ENCODE data around the gene IGSF3.

Gene IGSF3

DNA sequence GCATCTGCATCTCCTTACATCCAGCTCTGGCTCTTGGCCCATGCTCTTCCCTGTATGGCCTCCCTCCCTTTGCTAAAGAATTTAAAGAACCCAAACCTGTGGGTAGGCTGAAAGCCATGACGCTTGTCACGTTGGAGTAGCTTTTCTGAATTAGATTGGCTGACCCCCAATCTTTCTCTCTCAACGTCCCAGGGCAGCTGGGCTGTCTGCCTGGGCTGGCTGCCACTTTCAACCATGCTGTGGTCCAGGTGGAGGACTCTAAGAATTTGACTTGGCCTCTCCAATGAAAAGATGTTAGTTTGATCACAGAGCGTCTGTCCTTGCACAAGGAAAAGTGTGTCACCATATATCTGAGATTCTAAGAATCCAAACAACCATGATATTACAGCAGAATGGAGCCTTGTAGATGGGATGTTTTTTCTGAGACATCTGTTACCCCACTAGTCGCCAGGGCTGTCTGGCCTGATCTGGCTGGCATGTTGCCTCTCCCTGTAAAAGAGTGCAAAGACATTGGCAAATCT, 6.5 kb upstream of the IGSF3 start:
- Histone ChIP-seq H3K14ac (ENCODE audit: low read length) (peak overlapping the region; percentile 29), H3K9ac (ENCODE audit: low read length) (no peak overlapping the region), H2BK120ac (ENCODE audit: insufficient read depth, low read length, poor library complexity) (peak overlapping the region; percentile 65), H3K79me1 (ENCODE audit: low read length) (peaks cover 9% of the 10 kb centered on the region), H3K4ac (ENCODE audit: low read depth, low read length) (no peak overlapping the region), H3K9me3 (ENCODE audit: insufficient read depth, low read depth, low read length) (no peaks in the 10 kb centered on the region), H2BK5ac (ENCODE audit: low read depth, low read length, poor library complexity) (peak overlapping the region; percentile 52), H4K91ac (ENCODE audit: low read depth, low read length) (peak overlapping the region; percentile 23), H3K79me2 (ENCODE audit: control insufficient read depth, insufficient read depth, low read length, poor library complexity) (no peaks in the 10 kb centered on the region), H3K36me3 (ENCODE audit: control insufficient read depth in 1 of 2, insufficient read depth in 2 of 2, low read length in 2 of 2) (no peaks in the 10 kb centered on the region), H4K12ac (ENCODE audit: low read depth, low read length) (no peak overlapping the region), H3K23ac (ENCODE audit: low read length) (no peak overlapping the region), H3K27ac (ENCODE audit: low read depth, low read length) (peak overlapping the region; percentile 2), H3K27me3 (ENCODE audit: insufficient read depth, low read length) (no peaks in the 10 kb centered on the region), H3K18ac (ENCODE audit: low read length) (peak overlapping the region; percentile 16), H2BK12ac (ENCODE audit: low read length) (peak overlapping the region; percentile 86), H3K4me2 (ENCODE audit: low read length) (no peak overlapping the region), H3K4me1 (ENCODE audit: control insufficient read depth in 1 of 2, insufficient read depth in 2 of 2, low read length in 2 of 2) (peaks cover 9 to 10% of the 10 kb centered on the region in 2 experiments), H4K8ac (ENCODE audit: low read depth, low read length) (no peak overlapping the region), H2AFZ (ENCODE audit: insufficient read depth, low read length, poor library complexity) (no peak overlapping the region), H3K4me3 (ENCODE audit: low read depth, low read length) (no peak overlapping the region), H2AK5ac (ENCODE audit: low read length) (peak overlapping the region; percentile 11)
- peak; percentile 55 to 76 for DNase-seq
- no CpG with 5 or more reads among the region's 5 CpGs for WGBS (ENCODE audit: extremely low coverage, insufficient coverage, insufficient read length)

DNA sequence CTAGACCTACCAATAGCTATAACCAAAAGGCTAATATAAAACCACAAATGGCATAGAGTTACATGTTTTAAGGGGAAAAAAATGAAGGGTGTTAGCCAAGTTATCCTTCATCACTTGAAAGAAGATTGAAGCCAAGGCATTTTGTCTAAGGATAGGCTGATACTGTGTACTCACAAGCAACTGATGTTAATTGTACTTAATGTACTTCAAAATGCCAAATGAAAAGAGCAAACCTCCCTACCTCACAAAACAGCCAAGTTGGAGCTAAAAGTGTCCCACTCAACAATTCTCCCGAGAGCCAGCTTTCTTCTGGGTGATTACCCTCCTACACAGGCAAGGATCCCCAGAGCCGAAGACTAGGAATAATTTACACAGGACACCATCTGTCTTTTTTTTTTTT, 4.4 kb upstream of the IGSF3 start:
- H2BK12ac ChIP-seq (ENCODE audit: low read length), result no peak overlapping the region
- H3K79me2 ChIP-seq (ENCODE audit: control insufficient read depth, insufficient read depth, low read length, poor library complexity), result peaks cover 3% of the 10 kb centered on the region
- no peak overlapping the region for H4K12ac ChIP-seq (ENCODE audit: low read depth, low read length)
- H3K27me3 ChIP-seq (ENCODE audit: insufficient read depth, low read length), result no peaks in the 10 kb centered on the region
- H3K23ac ChIP-seq (ENCODE audit: low read length), result no peak overlapping the region
- no CpG with 5 or more reads among the region's 2 CpGs for WGBS (ENCODE audit: extremely low coverage, insufficient coverage, insufficient read length)
- H2AFZ ChIP-seq (ENCODE audit: insufficient read depth, low read length, poor library complexity), result no peak overlapping the region
- no peak overlapping the region for H3K9ac ChIP-seq (ENCODE audit: low read length)
- no peak overlapping the region for H3K4me2 ChIP-seq (ENCODE audit: low read length)
- H3K36me3 ChIP-seq (ENCODE audit: control insufficient read depth in 1 of 2, insufficient read depth in 2 of 2, low read length in 2 of 2), result peaks cover 0 to 1% of the 10 kb centered on the region in 2 experiments
- H3K14ac ChIP-seq (ENCODE audit: low read length), result no peak overlapping the region
- peaks cover 9 to 12% of the 10 kb centered on the region in 2 experiments for H3K4me1 ChIP-seq (ENCODE audit: control insufficient read depth in 1 of 2, insufficient read depth in 2 of 2, low read length in 2 of 2)
- H3K27ac ChIP-seq (ENCODE audit: low read depth, low read length), result no peak overlapping the region
- H3K9me3 ChIP-seq (ENCODE audit: insufficient read depth, low read depth, low read length), result no peaks in the 10 kb centered on the region
- H2BK120ac ChIP-seq (ENCODE audit: insufficient read depth, low read length, poor library complexity), result no peak overlapping the region
- no peak overlapping the region for H4K91ac ChIP-seq (ENCODE audit: low read depth, low read length)
- H4K8ac ChIP-seq (ENCODE audit: low read depth, low read length), result no peak overlapping the region
- H2AK5ac ChIP-seq (ENCODE audit: low read length), result no peak overlapping the region
- no peak overlapping the region for H3K4ac ChIP-seq (ENCODE audit: low read depth, low read length)
- no peak overlapping the region for H3K18ac ChIP-seq (ENCODE audit: low read length)
- no peak overlapping the region for H3K4me3 ChIP-seq (ENCODE audit: low read depth, low read length)
- no peak overlapping the region for H2BK5ac ChIP-seq (ENCODE audit: low read depth, low read length, poor library complexity)
- H3K79me1 ChIP-seq (ENCODE audit: low read length), result peaks cover 17% of the 10 kb centered on the region
- DNase-seq, result no peak

DNA sequence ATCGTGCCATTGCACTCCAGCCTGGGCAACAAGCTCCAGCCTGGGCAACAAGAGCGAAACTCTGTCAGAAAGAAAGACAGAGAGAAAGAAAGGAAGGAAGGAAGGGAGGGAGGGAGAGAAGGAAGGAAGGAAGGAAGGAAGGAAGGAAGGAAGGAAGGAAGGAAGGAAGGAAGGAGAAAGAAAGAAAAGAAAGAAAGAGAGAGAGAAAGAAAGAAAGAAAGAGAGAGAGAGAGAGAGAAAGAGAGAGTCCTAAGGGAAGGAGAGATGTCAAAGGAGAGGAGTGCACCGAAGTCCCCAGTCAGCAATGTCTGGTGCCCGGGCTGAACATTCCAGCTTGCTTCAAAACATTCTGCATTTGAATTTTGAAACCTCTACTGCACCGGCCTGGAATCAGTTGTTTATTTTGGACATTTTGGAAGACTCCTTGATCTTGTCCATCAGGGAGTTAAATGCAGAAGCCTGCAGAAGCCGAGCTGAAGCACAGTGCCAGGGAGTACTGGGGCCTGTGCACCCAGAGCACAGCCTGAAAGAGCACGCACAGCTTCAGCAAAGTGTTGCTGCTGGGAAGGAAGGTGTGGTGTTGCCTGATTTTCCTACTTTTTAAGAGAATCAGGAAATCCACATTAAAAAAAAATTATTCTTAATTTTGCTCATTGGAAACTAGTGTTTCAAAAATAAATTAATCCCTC, 3.7 kb upstream of the IGSF3 start:
- Histone ChIP-seq H3K9ac (ENCODE audit: low read length) (no peak overlapping the region), H3K4ac (ENCODE audit: low read depth, low read length) (no peak overlapping the region), H3K14ac (ENCODE audit: low read length) (no peak overlapping the region), H3K79me1 (ENCODE audit: low read length) (peaks cover 18% of the 10 kb centered on the region), H3K4me3 (ENCODE audit: low read depth, low read length) (no peak overlapping the region), H3K18ac (ENCODE audit: low read length) (no peak overlapping the region), H3K23ac (ENCODE audit: low read length) (no peak overlapping the region), H4K12ac (ENCODE audit: low read depth, low read length) (no peak overlapping the region), H2BK120ac (ENCODE audit: insufficient read depth, low read length, poor library complexity) (no peak overlapping the region), H3K27me3 (ENCODE audit: insufficient read depth, low read length) (no peaks in the 10 kb centered on the region), H3K9me3 (ENCODE audit: insufficient read depth, low read depth, low read length) (no peaks in the 10 kb centered on the region), H3K79me2 (ENCODE audit: control insufficient read depth, insufficient read depth, low read length, poor library complexity) (peaks cover 9% of the 10 kb centered on the region), H3K36me3 (ENCODE audit: control insufficient read depth in 1 of 2, insufficient read depth in 2 of 2, low read length in 2 of 2) (peaks cover 0 to 1% of the 10 kb centered on the region in 2 experiments), H4K8ac (ENCODE audit: low read depth, low read length) (no peak overlapping the region), H3K27ac (ENCODE audit: low read depth, low read length) (no peak overlapping the region), H2BK12ac (ENCODE audit: low read length) (no peak overlapping the region), H2AK5ac (ENCODE audit: low read length) (no peak overlapping the region), H4K91ac (ENCODE audit: low read depth, low read length) (no peak overlapping the region), H3K4me2 (ENCODE audit: low read length) (no peak overlapping the region), H2BK5ac (ENCODE audit: low read depth, low read length, poor library complexity) (no peak overlapping the region), H2AFZ (ENCODE audit: insufficient read depth, low read length, poor library complexity) (no peak overlapping the region), H3K4me1 (ENCODE audit: control insufficient read depth in 1 of 2, insufficient read depth in 2 of 2, low read length in 2 of 2) (peaks cover 9 to 12% of the 10 kb centered on the region in 2 experiments)
- DNase-seq, result no peak
- no CpG with 5 or more reads among the region's 7 CpGs for WGBS (ENCODE audit: extremely low coverage, insufficient coverage, insufficient read length)

DNA sequence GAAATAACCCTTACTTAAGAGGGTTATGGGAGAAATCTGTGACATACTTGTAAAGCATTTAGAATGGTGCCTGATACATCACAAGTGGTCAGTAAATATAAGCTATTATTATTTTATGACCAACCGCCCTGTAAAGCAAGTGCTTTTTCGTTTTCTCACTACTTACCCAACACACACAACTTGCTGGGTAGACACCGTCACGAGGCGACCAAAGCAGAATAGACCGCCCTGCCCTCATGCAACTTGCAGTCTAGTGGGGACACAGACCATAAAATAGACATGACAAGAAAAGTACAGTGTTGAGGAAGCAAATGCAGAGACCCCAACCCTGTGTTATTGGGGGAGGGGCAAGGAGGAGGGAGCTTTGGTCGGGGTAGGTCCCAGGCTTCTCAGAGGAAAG, 744 bp upstream of the IGSF3 start:
- no peak overlapping the region for H4K12ac ChIP-seq (ENCODE audit: low read depth, low read length)

More for the DNA sequence above, 744 bp upstream of the IGSF3 start:
- no CpG with 5 or more reads among the region's 7 CpGs for WGBS (ENCODE audit: extremely low coverage, insufficient coverage, insufficient read length)
- H3K4me3 ChIP-seq (ENCODE audit: low read depth, low read length), result no peak overlapping the region
- no peak overlapping the region for H3K23ac ChIP-seq (ENCODE audit: low read length)
- peaks cover 20% of the 10 kb centered on the region for H3K79me2 ChIP-seq (ENCODE audit: control insufficient read depth, insufficient read depth, low read length, poor library complexity)
- H3K4me1 ChIP-seq (ENCODE audit: control insufficient read depth in 1 of 2, insufficient read depth in 2 of 2, low read length in 2 of 2), result peaks cover 20 to 23% of the 10 kb centered on the region in 2 experiments
- peaks cover 14% of the 10 kb centered on the region for H3K79me1 ChIP-seq (ENCODE audit: low read length)
- H3K27me3 ChIP-seq (ENCODE audit: insufficient read depth, low read length), result no peaks in the 10 kb centered on the region
- no peak overlapping the region for H2BK5ac ChIP-seq (ENCODE audit: low read depth, low read length, poor library complexity)
- H4K8ac ChIP-seq (ENCODE audit: low read depth, low read length), result peak overlapping the region; percentile 78
- H3K18ac ChIP-seq (ENCODE audit: low read length), result no peak overlapping the region
- H3K27ac ChIP-seq (ENCODE audit: low read depth, low read length), result peak overlapping the region; percentile 65
- no peak overlapping the region for H2AFZ ChIP-seq (ENCODE audit: insufficient read depth, low read length, poor library complexity)
- peak overlapping the region; percentile 33 for H2BK12ac ChIP-seq (ENCODE audit: low read length)
- peak overlapping the region; percentile 86 for H4K91ac ChIP-seq (ENCODE audit: low read depth, low read length)
- no peaks in the 10 kb centered on the region for H3K9me3 ChIP-seq (ENCODE audit: insufficient read depth, low read depth, low read length)
- H3K14ac ChIP-seq (ENCODE audit: low read length), result no peak overlapping the region
- peak overlapping the region; percentile 88 for H2AK5ac ChIP-seq (ENCODE audit: low read length)
- peak overlapping the region; percentile 76 for H3K4me2 ChIP-seq (ENCODE audit: low read length)
- DNase-seq, result no peak
- peak overlapping the region; percentile 73 for H2BK120ac ChIP-seq (ENCODE audit: insufficient read depth, low read length, poor library complexity)
- H3K4ac ChIP-seq (ENCODE audit: low read depth, low read length), result no peak overlapping the region
- H3K9ac ChIP-seq (ENCODE audit: low read length), result no peak overlapping the region
- H3K36me3 ChIP-seq (ENCODE audit: control insufficient read depth in 1 of 2, insufficient read depth in 2 of 2, low read length in 2 of 2), result peaks cover 2 to 6% of the 10 kb centered on the region in 2 experiments

Measured in trophoblast cell (in vitro differentiated cells and primary cell).